ENCODE results near the gene FIGN.

The FIGN gene

DNA sequence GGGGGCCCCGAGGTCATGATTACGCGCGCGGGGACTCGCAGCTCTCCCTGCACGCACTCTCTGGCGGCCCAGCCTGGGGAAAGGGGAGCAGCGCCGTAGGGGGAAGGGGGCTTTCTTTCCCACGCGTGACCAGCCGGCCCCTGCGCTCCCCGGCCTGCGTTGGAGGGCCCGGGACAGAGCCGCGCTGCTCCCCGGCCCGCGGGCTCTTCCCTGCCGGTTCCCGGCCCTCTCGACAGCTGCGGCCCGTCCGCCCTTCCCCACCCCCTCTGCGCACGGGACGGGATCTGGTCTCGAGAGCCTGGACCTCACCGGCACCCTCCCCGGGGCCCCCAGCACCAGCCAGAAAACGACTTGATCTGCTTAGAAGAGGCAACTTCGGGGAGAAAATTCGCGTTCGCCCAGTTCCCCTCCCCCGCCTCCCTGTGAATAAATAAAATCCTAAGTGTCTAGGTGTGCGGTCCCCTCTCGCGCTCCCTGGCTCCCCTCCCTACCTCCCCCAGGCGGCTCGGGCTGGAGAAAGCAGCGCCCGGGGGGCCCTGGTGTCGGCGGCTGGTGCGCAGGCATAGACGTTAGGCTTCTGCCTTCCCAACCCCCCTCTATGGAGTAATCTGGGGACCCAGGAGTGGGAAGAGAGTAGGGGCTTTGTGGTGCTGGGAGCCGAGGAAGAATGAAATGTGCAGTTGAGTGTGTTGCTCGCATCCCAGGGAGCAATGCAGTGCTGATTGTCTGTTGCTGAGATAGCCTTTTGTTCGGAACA lies 803 bp upstream of the FIGN start:
- no peak for DNase-seq

DNA sequence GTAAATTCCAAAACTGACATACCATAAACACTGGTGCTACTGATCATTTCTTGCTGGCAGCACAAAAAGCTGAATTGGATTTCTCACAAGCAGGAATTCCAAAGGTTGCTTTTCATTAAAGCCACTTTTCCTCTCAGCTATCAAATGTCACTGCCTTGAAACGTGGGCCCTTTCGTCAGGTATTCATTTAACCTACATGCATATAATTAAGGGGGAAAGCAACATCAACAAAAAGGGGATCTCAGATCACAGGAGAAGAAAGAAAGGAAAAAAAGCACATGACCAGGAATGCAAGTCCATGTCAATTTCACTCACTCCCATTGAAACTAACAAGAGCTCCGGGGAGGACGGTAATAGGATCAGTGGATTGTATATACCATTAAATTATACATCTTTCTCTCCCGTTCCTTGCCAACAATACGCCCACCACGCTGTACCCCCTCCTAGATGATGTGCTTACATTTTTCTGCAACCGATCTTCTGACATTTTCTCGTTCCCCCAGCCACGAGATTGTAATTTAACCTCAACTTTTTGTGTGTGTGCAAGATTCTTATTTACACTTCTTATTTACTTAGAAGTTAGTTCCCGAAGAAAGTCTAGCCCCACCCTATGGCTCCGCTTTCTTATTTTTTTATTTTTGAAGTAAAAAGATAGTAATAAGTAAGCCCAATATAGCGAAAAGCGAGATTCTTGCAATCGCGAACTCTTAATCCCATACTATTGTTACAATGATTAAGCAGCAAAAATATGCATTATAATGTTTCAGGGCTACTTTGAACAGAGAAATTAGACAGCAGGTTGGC lies 725 bp downstream of the FIGN start:
- no peak for DNase-seq

DNA sequence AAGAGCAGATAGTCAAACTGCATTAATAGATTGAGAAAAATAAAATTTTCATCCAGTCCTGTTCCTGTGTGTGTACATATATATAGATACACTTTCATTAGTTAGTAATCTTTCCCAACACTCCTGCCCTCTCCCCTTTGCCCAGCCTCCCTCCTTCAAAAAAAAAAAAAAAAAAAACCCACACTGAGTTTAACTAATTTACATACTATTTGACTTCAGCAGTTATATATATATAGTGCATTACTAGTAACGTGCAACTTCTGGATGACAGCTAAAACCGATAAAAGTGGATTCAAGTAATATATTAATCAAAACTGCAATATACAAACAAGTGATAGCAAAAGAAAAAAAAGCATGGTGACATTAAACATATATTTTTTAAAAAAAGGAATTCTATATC lies 1.4 kb downstream of the FIGN start:
- DNase-seq = no peak

DNA sequence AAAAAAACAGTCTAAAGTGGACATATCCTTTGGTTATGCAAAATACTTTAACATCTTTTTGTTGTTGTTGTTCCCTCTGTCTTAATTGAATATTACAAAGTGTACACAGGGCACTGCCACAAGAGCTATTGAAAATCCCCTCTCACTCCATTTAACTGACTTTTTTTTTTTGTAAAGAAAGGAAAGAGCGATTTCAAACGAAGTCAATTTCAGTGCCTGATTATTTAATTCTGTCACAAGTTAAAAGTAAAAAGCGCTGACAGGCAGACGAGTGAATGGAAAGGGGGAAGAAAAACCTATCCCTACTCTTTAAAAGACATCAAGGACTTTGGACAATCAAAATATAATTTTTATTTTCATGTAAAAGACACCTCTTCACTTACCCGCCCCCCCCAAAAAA lies 1.9 kb downstream of the FIGN start:
- DNase-seq = no peak

DNA sequence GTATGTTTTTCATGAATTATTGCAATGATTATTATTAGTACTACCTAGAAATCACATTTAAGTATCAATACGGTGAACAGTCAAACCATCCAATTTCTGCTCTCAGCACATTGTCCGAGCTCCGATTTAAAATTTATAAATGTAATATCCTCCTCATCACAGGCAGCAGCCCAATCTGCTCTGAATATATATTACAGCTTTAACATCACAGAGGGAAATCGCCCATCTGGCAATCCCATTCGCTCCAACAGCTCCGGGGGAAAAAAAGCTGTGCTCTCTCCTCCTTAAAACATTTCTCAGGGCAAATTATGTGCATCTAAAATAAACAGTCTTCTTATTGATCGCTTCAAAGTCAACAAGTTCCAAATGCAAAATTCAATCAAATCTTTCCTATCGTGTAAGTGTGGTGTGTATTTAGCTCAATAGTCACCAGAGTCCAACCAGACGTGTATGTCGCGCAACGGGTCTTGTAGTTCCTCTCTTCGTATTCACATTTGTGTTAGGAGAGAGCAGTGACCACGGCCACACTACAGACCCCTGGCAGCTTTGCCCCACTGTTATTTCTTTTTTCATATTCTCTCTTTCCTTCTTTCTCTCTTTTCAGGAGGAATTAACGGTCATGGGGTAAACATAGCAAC lies 2.4 kb downstream of the FIGN start:
- DNase-seq = no peak

DNA sequence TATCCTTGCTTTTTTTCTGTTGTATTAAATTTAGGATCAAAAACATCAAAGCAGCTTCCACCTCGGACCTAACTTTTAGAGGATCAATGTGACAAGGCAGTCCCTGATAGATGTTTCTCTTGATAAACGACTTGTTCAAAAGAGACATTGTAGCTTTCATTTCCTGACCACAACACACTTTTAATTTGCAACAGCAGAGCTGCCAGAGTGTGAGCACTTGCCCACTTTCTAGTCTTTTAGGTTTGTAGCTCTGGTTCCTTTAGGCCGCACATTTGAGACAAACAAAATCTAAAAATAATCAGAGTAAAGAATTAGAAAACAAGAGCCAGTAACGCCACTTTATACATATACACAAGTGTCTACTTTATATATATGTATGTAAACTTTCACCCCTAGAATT lies 3.1 kb downstream of the FIGN start:
- no peak for DNase-seq

DNA sequence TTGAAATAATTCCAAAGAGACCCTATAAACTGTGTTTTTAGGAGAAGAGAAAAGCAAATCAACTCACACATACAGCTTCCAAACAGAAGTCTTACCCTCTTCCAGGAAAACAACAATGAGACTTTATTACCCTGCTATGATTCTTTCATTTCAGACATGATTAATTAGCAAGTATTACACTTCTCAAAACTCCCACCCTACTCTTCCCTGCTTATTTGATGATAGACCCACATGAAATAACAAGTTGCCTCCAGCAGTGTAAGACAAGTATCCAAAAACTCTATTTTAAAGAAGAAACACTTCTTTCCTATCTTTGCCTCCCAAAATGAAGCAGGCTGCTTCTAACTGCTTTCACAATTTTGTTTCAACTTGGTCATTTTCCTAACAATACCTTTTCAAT lies 4.1 kb downstream of the FIGN start:
- no peak for DNase-seq

DNA sequence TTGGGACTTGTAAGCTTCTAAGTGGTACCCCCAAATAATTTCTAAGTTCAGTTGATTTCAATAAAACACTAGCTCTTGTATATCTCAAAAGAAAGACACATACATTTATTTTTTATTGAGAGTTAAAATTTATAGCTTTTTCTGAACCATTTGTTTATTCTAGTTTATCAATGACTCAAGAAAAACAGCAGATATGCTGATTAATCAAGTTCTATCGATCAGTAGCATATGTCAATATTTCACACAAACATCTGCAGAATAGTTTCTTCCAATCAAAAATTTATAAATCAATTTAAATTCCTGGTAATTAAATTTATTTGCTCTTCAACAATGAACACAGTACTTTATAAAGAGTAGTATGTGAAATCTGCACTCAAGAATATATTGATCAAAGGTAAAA lies 5.3 kb downstream of the FIGN start:
- no peak for DNase-seq

DNA sequence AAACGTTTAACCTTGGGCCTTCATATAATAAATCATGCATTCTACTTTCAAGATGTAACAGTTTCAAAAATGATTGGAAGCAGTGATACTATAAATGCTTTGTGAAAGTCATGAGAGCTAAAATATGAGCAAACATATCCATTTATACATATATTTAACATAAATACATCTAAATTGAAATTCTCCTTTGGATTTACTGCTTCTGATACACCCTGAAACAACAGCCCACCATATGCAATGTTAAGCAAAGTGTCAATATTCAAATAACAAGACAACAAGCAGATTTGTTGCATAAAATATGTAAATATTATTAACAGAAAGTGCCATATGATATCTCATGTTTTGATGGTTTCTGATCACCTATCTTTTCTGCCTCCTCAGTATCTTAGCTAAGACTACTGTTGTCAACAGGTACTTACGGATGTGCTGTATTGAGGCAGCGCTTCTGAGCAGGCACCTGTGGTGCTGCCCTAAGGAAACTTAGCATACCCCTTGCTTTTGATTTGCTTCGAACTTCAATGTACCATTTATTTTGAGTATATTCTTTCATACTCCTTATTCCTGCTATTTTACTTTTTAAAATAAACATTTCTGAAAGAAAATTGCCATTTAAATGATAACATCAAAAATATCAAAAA lies 6.1 kb downstream of the FIGN start:
- no peak for DNase-seq

DNA sequence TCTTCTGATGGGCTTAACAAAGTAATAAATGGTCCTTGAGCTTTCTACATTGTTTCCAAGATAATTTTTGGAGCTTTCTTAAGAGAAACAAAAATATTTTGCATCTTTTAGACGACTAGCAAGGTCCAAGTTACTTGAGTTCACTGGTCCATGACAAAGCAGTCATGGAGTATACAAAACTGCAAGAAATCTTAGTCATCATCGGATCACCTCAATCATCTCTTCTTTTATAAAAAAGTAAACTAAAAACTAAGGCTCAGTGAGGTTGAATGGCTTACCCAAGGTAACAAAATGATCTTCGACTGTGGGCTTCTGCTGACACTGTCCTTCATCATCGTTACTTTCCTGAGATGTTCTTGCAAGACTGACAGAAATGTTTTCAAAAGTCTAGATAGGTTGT lies 11.9 kb downstream of the FIGN start:
- DNase-seq = no peak

DNA sequence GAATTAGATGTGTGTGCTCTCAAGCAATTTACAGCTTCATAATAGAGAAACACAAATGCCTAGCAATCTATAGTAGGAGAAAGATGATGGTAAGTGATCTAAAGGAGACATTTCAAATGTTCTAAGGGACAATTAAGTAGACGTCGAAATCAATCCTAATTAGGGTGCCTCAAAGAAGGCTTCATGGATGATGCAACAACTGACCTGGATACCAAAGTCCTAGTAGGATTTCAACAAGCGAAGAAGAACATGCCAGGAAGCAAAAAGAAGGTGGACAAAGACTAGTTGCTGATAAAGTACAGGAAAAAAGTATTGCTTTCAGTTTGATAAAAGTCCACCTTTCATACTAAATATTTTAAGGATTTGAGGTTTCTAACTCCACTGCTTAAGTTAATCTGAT lies 12.5 kb downstream of the FIGN start:
- DNase-seq = no peak

DNA sequence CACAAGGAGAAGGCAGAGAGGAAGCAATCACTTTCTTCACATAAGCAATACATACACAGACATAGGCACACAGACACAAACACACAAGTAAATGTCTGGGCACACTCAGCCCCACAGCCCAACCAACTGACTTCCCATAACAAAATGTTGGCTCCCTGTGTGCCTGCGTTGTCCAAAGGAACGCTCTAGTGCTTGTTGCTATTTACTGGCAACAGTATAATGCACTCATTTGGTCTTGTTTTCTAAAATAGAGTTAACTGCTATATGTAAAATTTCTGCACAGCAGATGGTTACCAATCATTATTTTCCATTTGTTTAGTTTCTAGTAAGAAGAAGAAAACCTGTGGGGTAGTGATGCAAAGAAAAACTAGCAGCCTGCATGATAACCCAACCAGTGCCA lies 16.5 kb downstream of the FIGN start:
- no peak for DNase-seq

DNA sequence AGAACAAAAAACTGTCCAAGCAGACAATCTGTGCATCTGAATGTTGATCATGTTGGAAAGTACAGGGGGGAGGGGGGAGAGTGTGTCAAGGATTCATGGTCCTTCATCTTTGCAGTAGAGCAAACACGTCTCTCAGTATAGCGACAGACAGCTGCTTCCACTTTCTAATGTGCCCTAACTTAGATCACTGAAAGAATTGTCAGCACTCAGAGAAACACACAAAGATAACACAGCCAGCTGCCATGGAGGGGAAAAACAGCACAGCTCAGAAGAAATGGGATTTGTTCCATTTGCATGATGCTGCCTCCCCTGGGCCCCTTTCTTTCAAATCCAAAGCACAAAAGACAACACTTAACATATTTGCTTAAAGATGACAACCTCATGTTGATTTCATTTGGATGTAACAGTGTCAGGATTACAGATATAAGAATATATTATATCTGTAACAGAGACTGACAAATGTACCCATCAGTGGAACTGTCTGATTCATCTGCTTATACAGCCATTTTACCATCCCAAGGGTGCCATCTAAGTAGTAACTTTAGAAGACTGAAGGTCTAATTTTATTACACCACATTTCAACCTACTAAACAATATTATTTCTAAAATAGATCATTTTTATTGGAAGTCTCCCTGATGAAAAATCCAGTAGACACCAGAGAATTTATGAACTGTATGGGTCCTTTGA lies 17.7 kb downstream of the FIGN start:
- no peak for DNase-seq

DNA sequence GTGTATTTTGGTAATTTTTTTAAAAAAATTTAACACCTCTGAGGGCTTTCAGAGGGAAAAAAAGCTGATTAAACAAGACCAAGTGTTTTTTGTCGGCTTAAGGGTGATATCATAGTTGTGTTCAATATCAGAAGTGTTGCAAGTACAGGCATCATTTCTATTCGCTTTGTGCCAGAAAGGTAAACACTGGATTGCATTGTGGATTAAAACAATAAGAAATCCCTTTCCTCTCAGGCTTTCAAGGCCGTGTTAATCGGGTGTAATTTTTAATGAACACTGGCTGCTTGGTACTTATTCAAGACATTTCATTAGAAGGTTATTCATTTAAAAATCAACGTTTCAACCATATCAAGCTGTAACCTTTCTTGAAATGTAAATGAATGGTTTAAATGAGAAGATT lies 18.3 kb downstream of the FIGN start:
- no peak for DNase-seq

DNA sequence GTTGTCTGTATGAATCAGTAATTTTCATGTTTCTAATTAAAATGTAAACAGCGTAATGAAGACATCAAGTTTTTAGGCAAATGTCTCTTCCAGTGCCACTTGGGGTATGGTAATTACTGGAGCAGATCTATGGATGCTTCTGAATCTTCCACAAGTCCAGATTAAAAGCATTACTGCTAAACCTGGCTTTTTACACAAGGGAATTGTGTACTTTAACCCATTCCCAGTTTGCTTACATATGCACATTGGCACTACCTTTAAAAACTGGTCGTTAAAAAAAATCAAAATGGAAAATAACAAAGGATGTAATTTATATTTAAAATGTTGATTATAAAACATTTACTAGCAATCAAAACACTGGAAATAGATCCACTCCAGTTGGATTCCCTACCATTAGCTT lies 19.7 kb downstream of the FIGN start:
- no peak for DNase-seq

DNA sequence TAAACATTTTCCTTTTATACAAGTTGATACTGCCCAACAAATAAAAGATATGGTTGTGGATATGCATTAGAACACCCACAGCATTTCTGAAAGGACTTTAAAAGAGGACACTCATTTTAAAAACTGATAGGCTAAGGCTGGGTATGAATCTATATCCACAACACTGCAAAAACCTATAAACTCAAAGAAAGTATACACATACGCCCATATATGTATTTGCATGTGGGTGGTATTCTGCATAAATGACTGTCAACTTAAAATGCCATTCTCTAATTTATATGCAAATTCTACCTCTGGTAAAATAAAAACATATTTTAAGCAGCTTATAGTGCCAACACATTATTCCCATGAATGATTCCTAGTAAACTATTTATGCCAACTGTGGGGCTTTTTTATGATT lies 20.1 kb downstream of the FIGN start:
- DNase-seq = no peak

DNA sequence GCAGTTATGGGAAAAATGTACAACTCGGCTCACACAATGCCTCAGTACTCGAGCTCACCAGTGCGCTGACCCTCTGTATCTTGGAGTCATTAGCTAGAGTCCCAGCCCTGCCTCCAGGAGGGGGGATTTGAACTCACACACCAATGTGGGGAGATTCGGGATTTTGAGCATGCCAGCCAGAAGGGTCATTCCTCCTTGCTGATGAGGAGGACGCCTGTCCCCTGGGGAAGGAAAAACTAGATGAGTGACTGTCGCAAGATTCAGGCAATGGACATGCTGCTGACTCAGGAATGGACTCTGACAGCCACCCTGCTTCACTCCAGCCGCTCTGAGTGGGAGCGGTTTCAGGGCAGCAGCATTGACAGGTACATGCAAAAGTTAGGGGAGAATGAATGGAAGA lies 20.6 kb downstream of the FIGN start:
- no peak for DNase-seq

DNA sequence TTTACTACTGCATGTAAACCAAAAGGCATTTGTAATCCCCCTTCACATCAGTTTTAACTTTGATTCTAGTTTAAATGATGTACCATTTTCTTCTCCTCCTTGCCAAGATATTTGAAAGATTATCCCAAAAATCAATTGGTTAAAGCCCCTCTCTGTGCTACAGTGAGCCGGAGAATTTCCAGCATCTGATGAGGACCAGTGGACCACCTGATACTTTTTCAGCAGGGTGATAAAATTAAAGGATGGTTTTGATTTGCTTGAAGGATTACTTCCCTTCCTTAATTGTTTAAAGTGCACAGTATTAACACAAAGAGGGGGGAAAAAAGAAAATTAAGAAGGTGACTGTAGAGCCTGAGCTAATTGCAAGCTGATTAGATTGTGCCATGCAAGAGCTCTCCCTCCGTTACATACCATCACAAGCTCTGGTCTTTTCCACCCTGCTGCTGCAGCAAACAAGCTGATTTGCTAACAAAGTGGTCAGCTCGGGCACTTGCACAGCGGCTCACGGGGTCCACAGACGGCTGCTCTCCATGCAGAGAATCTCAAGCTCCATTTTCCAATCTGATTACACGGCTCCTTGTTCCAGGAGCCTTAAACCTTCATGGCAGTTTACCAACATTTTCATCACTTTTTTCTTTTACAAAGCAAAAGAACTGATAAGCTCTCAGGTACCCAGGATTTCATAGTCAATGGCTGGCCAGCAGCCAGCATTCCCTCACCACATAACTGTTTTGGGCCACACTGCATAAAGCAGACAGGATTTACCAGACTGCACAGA lies 22.1 kb downstream of the FIGN start:
- DNase-seq = no peak

DNA sequence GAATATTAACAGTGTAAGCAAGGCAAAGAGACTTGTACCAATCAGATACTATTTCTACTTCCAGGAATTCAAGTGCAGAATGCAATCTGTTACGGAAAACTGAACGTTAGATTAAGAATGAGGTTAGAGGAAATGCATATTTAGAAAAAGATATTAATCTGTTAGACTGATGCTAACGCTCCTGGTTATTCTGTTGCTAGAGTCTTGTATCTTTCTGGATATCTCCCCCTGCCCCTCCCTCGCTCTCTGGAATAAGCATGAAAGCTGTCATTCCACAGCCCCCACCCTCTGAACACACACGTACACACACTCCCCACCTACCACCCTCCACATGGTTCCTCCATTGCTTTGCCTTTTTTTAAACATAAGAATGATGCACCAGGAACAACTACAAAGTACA lies 24.1 kb downstream of the FIGN start:
- no peak for DNase-seq

DNA sequence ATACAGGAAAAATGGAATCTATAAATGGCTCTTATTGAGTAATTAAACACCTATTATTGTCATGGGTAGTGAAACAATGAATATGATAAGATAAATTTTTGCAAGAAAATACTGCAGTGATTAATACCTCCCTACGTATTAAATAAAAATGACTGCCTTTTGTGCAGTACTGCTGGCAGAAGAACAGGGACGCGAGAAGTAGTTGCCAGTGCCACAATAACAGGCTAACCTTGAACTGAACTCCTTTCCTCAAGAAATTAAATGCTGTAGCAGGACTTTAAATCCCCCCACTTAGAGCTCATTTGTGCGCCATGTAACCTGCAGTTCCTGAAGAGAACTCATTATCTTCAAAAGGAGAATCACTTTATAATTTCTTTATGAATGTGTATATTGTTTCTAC lies 24.6 kb downstream of the FIGN start:
- DNase-seq = no peak

DNA sequence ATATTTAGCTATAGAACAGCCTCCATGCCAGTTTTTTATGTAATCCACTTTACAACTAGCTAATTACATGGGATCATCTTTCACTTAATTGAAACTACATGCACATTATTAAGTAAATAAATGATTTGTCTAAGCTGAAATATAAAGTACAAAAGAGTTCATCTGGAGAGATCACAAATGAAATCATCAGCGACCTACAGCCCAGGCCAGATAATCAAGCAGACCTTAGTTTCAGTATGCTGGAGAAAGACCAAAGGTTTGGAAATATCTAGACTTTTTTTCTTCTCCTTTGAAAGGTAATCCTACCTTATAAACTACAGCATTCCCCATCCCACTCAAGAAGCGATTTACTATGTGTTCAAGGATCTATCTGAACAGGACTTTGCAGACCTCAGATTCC lies 26.5 kb downstream of the FIGN start:
- no peak for DNase-seq

DNA sequence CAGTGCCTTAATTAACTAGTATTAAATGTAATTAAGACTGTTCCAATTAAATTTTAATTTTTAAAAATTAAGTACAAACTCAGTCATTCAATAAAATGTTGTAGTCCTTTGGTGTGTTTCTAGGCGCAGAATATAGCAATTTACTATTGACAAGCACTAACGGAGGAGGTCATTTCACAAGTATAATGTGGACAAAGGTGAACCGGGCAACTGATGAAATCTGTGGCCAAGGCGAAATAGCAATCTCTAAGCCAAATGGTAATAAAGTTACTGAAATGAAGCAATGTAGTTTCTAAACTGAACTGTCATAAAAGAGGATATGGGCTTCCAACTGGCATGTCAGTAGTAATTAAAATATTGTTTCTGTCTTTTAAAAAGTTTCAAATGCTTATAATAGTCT lies 27.5 kb downstream of the FIGN start:
- no peak for DNase-seq

Data from activated naive CD4-positive, alpha-beta T cell (primary cell).